Stomach (tissue), 9 donors: Measurements from ENCODE around the gene APP. TPM values are rescaled to one million over a fixed set of nuclear protein-coding genes. Genes with fewer than 3 reads are reported as not detected.

Source experiments
- DNase-seq, 2 donors: peaks; one replicate each; pipeline versions ENCODE4 v3.0.0 to v3.0.0-alpha.2; 2013 to 2019
- H3K27ac ChIP-seq, 5 donors: fragments of 200-600 bp in 4 of 5; sonication (generic) in 4 of 5; one replicate each; pipeline ENCODE4 v1.5.1; 2013 to 2019; ENCODE audit warnings: mild to moderate bottlenecking in 1 of 5, moderate library complexity in 1 of 5
- H3K27me3 ChIP-seq, 3 donors: fragments of 200-600 bp; sonication (generic); one replicate each; pipeline ENCODE4 v1.5.1; 2017 to 2019; ENCODE audit warnings: mixed run types in 1 of 3
- H3K36me3 ChIP-seq, 4 donors: fragments of 200-600 bp; sonication (generic); 1 replicate in 3 of 4; 2 replicates in 1 of 4; pipeline ENCODE4 v1.5.1; 2016 to 2019
- H3K4me1 ChIP-seq, 4 donors: fragments of 200-600 bp; sonication (generic); one replicate each; pipeline ENCODE4 v1.5.1; 2016 to 2019
- H3K4me3 ChIP-seq, 4 donors: fragments of 200-600 bp; sonication (generic) in 3 of 4; one replicate each; pipeline ENCODE4 v1.5.1; 2016 to 2019; ENCODE audit warnings: mild to moderate bottlenecking in 1 of 4
- H3K9me3 ChIP-seq, 4 donors: fragments of 200-600 bp; sonication (generic); one replicate each; pipeline ENCODE4 v1.5.1; 2016 to 2019
- EP300 ChIP-seq: sonication (generic); formaldehyde crosslinking; IDR thresholded peaks from one replicate; pipeline ENCODE4 v1.6.1; 2017; ENCODE audit warnings: antibody characterized with exemption
- POLR2A ChIP-seq, 4 donors: fragments of 450-650 bp; IDR thresholded peaks; one replicate each; pipeline ENCODE4 v1.6.1; 2016; ENCODE audit warnings: antibody characterized with exemption in 4 of 4, control low read depth in 2 of 4, mild to moderate bottlenecking in 1 of 4, moderate library complexity in 1 of 4
- POLR2AphosphoS5 ChIP-seq, 3 donors: sonication (generic); formaldehyde crosslinking; IDR thresholded peaks; one replicate each; pipeline ENCODE4 v1.6.1; 2016; ENCODE audit warnings: antibody characterized with exemption in 3 of 3
- WGBS, 5 donors: extraction: QIAGEN DNeasy Blood & Tissue Kit in 3 of 5; methylation state at CpG; one replicate each; pipeline versions ENCODE4 v1.1.5 to v1.1.7; 2013 to 2018; 5-methylcytosine and 5-hydroxymethylcytosine counted together
- intact Hi-C: fragments of 100-400 bp; cut with DNase I; formaldehyde crosslinking; loops from one replicate; pipeline ENCODE4 v1.15.1; 2023; ENCODE audit warnings: low total_unique reads
- polyA plus RNA-seq, 3 donors: library from polyadenylated mRNA; stranded (reverse); fragments of 200-250 nt; gene quantifications; one replicate each; pipeline ENCODE4 v1.2.3, GENCODE V29; 2013
- total RNA-seq, 5 donors: library from RNA; depleted of rRNA; stranded (reverse); fragments of >200 nt; gene quantifications; one replicate each; pipeline versions ENCODE4 v1.1.0 to v1.2.3, GENCODE V29; 2014 to 2016
- TF ChIP-seq, protein P1 (sequence below), 7 experiments: fragments of 450-650 bp in 4 of 7; fragments of 200-600 bp in 3 of 7; sonication (generic) in 3 of 7; IDR thresholded peaks; one replicate each; pipeline ENCODE4 v1.5.1; 2016 to 2019; ENCODE audit warnings: antibody characterized with exemption in 7 of 7, control low read depth in 2 of 7, mild to moderate bottlenecking in 1 of 7
- donor health status: healthy with polysubstance abuse.
- donor health status: Bipolar disorder and iron deficiency.
- donor health status: healthy.

APP gene
- total and polyA plus RNA-seq, 8 donors: 41.2 to 408 (median 200) TPM

DNA sequence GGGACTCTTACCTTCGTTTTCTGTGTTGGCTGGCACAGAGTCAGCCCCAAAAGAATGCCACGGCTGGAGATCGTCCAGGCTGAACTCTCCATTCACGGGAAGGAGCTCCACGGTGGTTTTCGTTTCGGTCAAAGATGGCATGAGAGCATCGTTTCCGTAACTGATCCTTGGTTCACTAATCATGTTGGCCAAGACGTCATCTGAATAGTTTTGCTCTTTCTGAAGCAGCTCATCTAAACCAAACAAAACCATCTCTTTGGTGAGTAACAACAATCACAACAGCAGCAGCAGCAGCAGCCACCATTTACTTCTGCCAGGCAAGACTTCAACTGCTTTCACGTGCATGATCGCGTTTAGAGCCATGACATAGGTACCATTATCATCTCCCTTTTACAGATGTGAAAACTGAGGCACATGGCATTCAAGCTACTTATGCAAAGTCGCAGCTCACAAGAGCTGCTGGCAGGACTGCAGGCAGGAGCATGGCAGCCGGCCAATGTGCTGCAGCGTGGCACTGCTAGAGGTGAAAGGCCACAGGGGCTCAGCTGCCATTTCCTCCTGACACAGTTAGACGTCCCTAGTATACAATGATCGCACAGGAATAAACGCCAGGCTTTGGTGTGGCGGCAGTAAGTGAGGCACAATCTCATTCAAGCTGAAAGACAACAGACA, 258.7 kb downstream of the APP start:
- WGBS, 5 donors: 62 to 69% (median 62%) methylated on average over 20 of the region's 20 CpGs
- intact Hi-C loops: no loop called here
- Histone ChIP-seq H3K27ac (peak overlapping the region in 1 of 5 donors; percentile 44), H3K27me3 (no peaks in the 10 kb centered on the region), H3K36me3 (peaks cover 0 to 9% (median 3%) of the 10 kb centered on the region in 4 donors), H3K4me3 (no peak overlapping the region), H3K9me3 (no peaks in the 10 kb centered on the region), H3K4me1 (peaks cover 8 to 38% (median 25%) of the 10 kb centered on the region in 4 donors)
- peak in 1 of 2 donors; percentile 77 for DNase-seq
- TF ChIP-seq EP300 (no peak), POLR2AphosphoS5 (IDR thresholded peaks at IDR 0.05) (peak in 1 of 3 donors; percentile 33)

GRCh38 chr21:25910809-25911208, 259.8 kb downstream of the APP start:
- 91 to 98% (median 93%) methylated on average over 1 of the region's 1 CpG for WGBS, 5 donors
- peaks cover 0 to 9% (median 3%) of the 10 kb centered on the region in 4 donors for H3K36me3 ChIP-seq
- no peak for DNase-seq
- H3K4me3 ChIP-seq: no peak overlapping the region
- H3K4me1 ChIP-seq: peaks cover 8 to 48% (median 29%) of the 10 kb centered on the region in 4 donors
- H3K9me3 ChIP-seq: no peaks in the 10 kb centered on the region
- intact Hi-C loops: no loop called here
- no peak overlapping the region for H3K27ac ChIP-seq
- no peaks in the 10 kb centered on the region for H3K27me3 ChIP-seq
- TF ChIP-seq POLR2A (IDR thresholded peaks at IDR 0.05): no peak
- no peak for TF ChIP-seq EP300
- TF ChIP-seq, protein P1, sequence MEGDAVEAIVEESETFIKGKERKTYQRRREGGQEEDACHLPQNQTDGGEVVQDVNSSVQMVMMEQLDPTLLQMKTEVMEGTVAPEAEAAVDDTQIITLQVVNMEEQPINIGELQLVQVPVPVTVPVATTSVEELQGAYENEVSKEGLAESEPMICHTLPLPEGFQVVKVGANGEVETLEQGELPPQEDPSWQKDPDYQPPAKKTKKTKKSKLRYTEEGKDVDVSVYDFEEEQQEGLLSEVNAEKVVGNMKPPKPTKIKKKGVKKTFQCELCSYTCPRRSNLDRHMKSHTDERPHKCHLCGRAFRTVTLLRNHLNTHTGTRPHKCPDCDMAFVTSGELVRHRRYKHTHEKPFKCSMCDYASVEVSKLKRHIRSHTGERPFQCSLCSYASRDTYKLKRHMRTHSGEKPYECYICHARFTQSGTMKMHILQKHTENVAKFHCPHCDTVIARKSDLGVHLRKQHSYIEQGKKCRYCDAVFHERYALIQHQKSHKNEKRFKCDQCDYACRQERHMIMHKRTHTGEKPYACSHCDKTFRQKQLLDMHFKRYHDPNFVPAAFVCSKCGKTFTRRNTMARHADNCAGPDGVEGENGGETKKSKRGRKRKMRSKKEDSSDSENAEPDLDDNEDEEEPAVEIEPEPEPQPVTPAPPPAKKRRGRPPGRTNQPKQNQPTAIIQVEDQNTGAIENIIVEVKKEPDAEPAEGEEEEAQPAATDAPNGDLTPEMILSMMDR (IDR thresholded peaks at IDR 0.05): no peak
- no peak for TF ChIP-seq POLR2AphosphoS5 (IDR thresholded peaks at IDR 0.05)

- no peak overlapping the region for H3K27ac ChIP-seq
- no peaks in the 10 kb centered on the region for H3K9me3 ChIP-seq
- no peak for DNase-seq
- H3K4me1 ChIP-seq: peaks cover 8 to 61% (median 35%) of the 10 kb centered on the region in 4 donors
- TF ChIP-seq, protein P1 (IDR thresholded peaks at IDR 0.05): no peak
- no peak for TF ChIP-seq POLR2AphosphoS5 (IDR thresholded peaks at IDR 0.05)
- TF ChIP-seq EP300: no peak
- no peak for TF ChIP-seq POLR2A (IDR thresholded peaks at IDR 0.05)
- peaks cover 0 to 9% (median 3%) of the 10 kb centered on the region in 4 donors for H3K36me3 ChIP-seq
- 52 to 72% (median 59%) methylated on average over 5 of the region's 5 CpGs for WGBS, 5 donors
- intact Hi-C loops: no loop called here
- no peak overlapping the region for H3K4me3 ChIP-seq
- H3K27me3 ChIP-seq: no peaks in the 10 kb centered on the region
These were observed 261.2 kb downstream of the APP start for GRCh38 chr21:25909341-25909740.

GRCh38 chr21:25908495-25908894, 262.1 kb downstream of the APP start:
- TF ChIP-seq POLR2AphosphoS5 (IDR thresholded peaks at IDR 0.05) (no peak), POLR2A (IDR thresholded peaks at IDR 0.05) (no peak), EP300 (no peak)
- TF ChIP-seq, protein P1 (IDR thresholded peaks at IDR 0.05): no peak
- peak overlapping the region in 3 of 5 donors; percentile 44 to 68 (median 54) for H3K27ac ChIP-seq
- peaks cover 8 to 64% (median 35%) of the 10 kb centered on the region in 4 donors for H3K4me1 ChIP-seq
- intact Hi-C loops: no loop called here
- DNase-seq: no peak
- 42 to 62% (median 53%) methylated on average over 5 of the region's 5 CpGs for WGBS, 5 donors
- H3K4me3 ChIP-seq: no peak overlapping the region
- peaks cover 0 to 13% (median 11%) of the 10 kb centered on the region in 4 donors for H3K36me3 ChIP-seq
- no peaks in the 10 kb centered on the region for H3K27me3 ChIP-seq
- H3K9me3 ChIP-seq: no peaks in the 10 kb centered on the region
